Thyroid gland (tissue), 4 donors: ENCODE data around the gene ZKSCAN1. TPM values are rescaled to one million over a fixed set of nuclear protein-coding genes. Genes with fewer than 3 reads are reported as not detected.

Experiments
- DNase-seq, 2 donors: peaks; one replicate each; pipeline ENCODE4 v3.0.0-alpha.2; 2019
- H3K27ac ChIP-seq, 3 donors: fragments of 200-600 bp; sonication (generic); 1 replicate in 2 of 3; 2 replicates in 1 of 3; pipeline ENCODE4 v1.5.1; 2016 to 2019; ENCODE audit warnings: mild to moderate bottlenecking in 1 of 3, moderate library complexity in 1 of 3
- H3K27me3 ChIP-seq: fragments of 200-600 bp; sonication (generic); one replicate; pipeline ENCODE4 v1.5.1; 2019
- H3K36me3 ChIP-seq, 2 donors: fragments of 200-600 bp; sonication (generic); one replicate each; pipeline ENCODE4 v1.5.1; 2016 to 2019
- H3K4me1 ChIP-seq, 2 donors: fragments of 200-600 bp; sonication (generic); one replicate each; pipeline ENCODE4 v1.5.1; 2017 to 2019
- H3K4me3 ChIP-seq, 3 donors: fragments of 200-600 bp; sonication (generic); replicated peaks in 1 of 3; 1 replicate in 2 of 3; 2 replicates in 1 of 3; pipeline ENCODE4 v1.5.1; 2016; ENCODE audit warnings: mild to moderate bottlenecking in 1 of 3
- H3K9me3 ChIP-seq: fragments of 200-600 bp; sonication (generic); one replicate; pipeline ENCODE4 v1.5.1; 2017
- POLR2A ChIP-seq, 2 donors: fragments of 450-650 bp; IDR thresholded peaks; one replicate each; pipeline ENCODE4 v1.6.1; 2017; ENCODE audit warnings: antibody characterized with exemption in 2 of 2, mild to moderate bottlenecking in 2 of 2, moderate library complexity in 1 of 2
- WGBS, 2 donors: methylation state at CpG; one replicate each; pipeline ENCODE4 v1.1.5; 2017; 5-methylcytosine and 5-hydroxymethylcytosine counted together
- intact Hi-C: fragments of 100-400 bp; cut with DNase I; formaldehyde crosslinking; loops from one replicate; pipeline ENCODE4 v1.15.1; 2023
- total RNA-seq, 4 donors: library from RNA; depleted of rRNA; stranded (reverse); fragments of >200 nt; gene quantifications; one replicate each; pipeline ENCODE4 v1.2.3, GENCODE V29; 2016
- TF ChIP-seq, protein P1 (sequence below), 6 experiments: fragments of 200-600 bp in 3 of 6; fragments of 450-650 bp in 3 of 6; sonication (generic) in 3 of 6; IDR thresholded peaks; one replicate each; pipeline ENCODE4 v1.5.1; 2016 to 2019; ENCODE audit warnings: antibody characterized with exemption in 6 of 6, mild to moderate bottlenecking in 2 of 6, inconsistent platforms in 1 of 6, moderate library complexity in 1 of 6

Gene ZKSCAN1
- total RNA-seq, 4 donors from 2014 or later, result 34.0 to 41.4 (median 35.3) TPM

DNA sequence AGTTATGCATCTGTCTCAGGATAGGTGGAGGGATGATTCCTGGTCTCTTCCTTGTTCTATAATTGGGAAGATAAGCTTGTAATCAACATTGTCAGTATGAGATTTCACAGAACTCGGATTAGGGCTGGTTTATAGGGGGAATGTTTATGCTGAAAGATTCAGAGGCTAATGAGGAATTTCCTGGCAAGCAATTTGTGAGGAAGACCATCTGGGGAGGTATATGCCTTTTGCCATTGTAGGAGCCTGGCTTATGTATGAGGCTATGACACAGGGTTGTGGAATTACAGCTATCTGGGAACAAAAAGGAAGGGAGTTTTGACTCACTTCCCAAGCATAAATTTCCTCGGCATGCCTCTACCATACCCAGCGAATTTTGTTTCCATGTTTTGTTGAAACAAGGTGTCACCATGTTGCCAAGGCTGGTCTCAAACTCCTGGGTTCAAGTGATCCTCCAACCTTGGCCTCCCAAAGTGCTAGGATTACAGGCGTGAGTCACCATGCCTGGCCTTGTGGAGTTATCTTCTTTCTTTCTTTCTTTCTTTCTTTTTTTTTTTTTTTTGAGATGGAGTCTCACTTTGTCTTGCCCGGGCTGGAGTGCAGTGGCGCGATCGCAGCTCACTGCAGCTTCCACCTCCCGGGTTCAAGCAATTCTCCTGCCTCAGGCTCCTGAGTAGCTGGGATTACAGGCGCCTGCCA lies 71.8 kb downstream of the ZKSCAN1 start:
- Histone ChIP-seq H3K27ac (no peak overlapping the region), H3K4me3 (no peak overlapping the region), H3K36me3 (peaks cover 14% of the 10 kb centered on the region in 2 donors), H3K27me3 (no peaks in the 10 kb centered on the region), H3K9me3 (no peaks in the 10 kb centered on the region), H3K4me1 (peaks cover 9 to 24% of the 10 kb centered on the region in 2 donors)
- no peak for DNase-seq
- TF ChIP-seq, protein P1, sequence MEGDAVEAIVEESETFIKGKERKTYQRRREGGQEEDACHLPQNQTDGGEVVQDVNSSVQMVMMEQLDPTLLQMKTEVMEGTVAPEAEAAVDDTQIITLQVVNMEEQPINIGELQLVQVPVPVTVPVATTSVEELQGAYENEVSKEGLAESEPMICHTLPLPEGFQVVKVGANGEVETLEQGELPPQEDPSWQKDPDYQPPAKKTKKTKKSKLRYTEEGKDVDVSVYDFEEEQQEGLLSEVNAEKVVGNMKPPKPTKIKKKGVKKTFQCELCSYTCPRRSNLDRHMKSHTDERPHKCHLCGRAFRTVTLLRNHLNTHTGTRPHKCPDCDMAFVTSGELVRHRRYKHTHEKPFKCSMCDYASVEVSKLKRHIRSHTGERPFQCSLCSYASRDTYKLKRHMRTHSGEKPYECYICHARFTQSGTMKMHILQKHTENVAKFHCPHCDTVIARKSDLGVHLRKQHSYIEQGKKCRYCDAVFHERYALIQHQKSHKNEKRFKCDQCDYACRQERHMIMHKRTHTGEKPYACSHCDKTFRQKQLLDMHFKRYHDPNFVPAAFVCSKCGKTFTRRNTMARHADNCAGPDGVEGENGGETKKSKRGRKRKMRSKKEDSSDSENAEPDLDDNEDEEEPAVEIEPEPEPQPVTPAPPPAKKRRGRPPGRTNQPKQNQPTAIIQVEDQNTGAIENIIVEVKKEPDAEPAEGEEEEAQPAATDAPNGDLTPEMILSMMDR (IDR thresholded peaks at IDR 0.05), result no peak
- TF ChIP-seq POLR2A (IDR thresholded peaks at IDR 0.05), result no peak
- intact Hi-C loops, result no loop called here
- 71% methylated on average over 10 of the region's 10 CpGs for WGBS, 2 donors

DNA sequence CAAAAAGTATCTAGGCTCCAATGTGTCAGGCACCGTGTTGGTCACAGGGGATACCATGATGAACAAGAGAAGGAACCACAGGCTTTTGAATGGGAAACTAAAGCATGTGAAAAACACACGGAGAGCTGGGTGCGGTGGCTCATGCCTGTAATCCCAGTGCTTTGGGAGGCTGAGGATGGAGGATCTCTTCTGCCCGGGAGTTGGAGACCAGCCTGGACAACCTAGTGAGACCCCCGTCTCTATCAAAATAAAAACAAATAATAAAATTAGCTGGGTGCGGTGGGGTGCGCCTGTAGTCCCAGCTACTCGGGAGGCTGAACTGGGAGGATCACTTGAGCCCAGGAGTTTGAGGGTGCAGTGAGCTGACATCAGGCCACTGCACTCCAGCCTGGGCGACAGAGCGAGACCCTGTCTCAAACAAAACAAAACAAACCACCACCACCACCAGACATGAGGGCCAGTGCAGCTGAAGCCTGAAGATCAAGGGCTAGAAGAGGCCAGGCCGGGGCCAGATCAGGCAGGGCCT lies 72.8 kb downstream of the ZKSCAN1 start:
- no peaks in the 10 kb centered on the region for H3K27me3 ChIP-seq
- peaks cover 22 to 23% of the 10 kb centered on the region in 2 donors for H3K36me3 ChIP-seq
- peak overlapping the region; percentile 83 to 88 (median 84) for H3K27ac ChIP-seq
- H3K4me1 ChIP-seq, result peaks cover 0 to 17% of the 10 kb centered on the region in 2 donors
- peak overlapping the region; percentile 28 to 79 (median 72) for H3K4me3 ChIP-seq
- TF ChIP-seq, protein P1 (IDR thresholded peaks at IDR 0.05), result no peak
- TF ChIP-seq POLR2A (IDR thresholded peaks at IDR 0.05), result no peak
- DNase-seq, result peak; percentile 33 to 49
- no peaks in the 10 kb centered on the region for H3K9me3 ChIP-seq
- WGBS, 2 donors, result 69 to 71% methylated on average over 11 of the region's 11 CpGs
- intact Hi-C loops, result no loop called here

DNA sequence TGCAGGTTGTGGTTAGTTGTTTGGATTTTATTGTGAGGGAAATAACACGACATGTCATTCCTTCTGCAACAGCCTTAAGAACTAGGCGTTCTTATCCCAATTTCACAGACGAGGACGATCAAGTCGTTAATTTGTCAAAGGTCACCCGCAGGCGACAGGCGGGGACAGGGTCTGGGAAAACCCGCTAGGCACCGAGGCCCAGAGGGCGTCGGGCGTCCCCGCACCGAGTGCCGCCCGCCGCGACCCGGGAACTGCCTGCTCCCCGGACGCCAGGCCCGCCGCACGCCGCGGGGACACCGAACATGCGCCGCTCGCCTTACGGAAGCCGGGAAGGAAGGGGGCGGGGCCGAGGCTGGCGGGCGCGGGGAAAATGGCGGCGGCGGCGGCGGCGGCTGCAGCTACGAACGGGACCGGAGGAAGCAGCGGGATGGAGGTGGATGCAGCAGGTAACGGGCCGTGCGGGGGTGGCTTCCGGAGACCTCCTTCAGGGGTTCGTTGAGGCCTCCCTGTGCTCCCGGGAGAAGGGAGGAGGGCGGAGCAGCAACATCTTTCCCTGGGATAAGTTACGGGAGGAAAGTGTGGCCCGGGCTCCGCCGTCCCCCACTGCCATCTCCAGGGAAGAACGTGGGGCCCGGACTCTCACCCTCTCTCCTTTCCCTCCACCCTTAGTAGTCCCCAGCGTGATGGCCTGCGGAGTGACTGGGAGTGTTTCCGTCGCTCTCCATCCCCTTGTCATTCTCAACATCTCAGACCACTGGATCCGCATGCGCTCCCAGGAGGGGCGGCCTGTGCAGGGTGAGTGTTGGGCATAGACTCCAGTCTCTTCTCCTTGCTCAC lies 73.4 kb downstream of the ZKSCAN1 start, which contains the start of gene COPS6:
TSS of gene COPS6 (plus strand) at position 349 of the 837 bp plus-strand sequence. CDS start at position 371, 22 bp downstream.
- intact Hi-C loops, result no loop called here
- Histone ChIP-seq H3K27me3 (no peaks in the 10 kb centered on the region), H3K4me3 (peak within 1 kb of the TSS; percentile 28 to 79 (median 72)), H3K36me3 (peaks cover 28 to 30% of the 10 kb centered on the region in 2 donors), H3K9me3 (no peaks in the 10 kb centered on the region), H3K4me1 (peaks cover 0 to 17% of the 10 kb centered on the region in 2 donors), H3K27ac (peak within 1 kb of the TSS; percentile 83 to 88 (median 84))
- TF ChIP-seq, protein P1 (IDR thresholded peaks at IDR 0.05), result peak in 1 of 6 experiments; percentile 11
- peak; percentile 57 to 84 for TF ChIP-seq POLR2A (IDR thresholded peaks at IDR 0.05)
- DNase-seq, result peak; percentile 79 to 85
- 0 to 1% methylated on average over 38 to 46 of the region's 68 CpGs for WGBS, 2 donors

DNA sequence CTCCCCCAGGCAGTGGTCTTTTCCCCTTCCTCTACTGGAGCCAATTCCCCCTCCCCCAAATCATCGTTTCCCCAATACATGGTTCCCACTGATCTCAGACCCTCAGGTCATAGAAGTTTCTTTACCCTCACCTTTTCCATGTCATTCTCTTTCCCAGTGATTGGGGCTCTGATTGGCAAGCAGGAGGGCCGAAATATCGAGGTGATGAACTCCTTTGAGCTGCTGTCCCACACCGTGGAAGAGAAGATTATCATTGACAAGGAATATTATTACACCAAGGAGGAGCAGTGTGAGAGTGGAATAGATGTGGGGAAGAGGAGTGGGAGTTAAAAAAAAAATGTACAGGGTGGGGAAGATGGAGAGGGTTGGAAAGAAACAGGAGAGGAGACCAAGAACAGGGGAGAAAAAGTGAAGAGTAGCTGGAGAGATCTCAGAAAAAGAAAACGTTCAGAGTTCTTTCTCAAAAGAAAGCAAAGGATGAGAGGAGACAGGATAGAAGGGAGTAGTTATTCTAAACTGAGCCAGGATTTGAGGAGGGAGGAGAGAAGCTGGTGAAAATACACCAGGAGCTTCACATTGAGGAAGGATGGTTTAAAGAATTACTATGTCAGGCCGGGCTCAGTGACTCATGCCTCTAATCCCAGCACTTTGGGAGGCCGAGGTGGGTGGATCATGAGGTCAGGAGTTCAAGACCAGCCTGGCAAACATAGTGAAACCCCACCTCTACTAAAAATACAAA lies 74.2 kb downstream of the ZKSCAN1 start:
- Histone ChIP-seq H3K4me3 (peak overlapping the region in 2 of 3 donors; percentile 28 to 72), H3K4me1 (peaks cover 0 to 17% of the 10 kb centered on the region in 2 donors), H3K9me3 (no peaks in the 10 kb centered on the region), H3K36me3 (peaks cover 34 to 38% of the 10 kb centered on the region in 2 donors), H3K27ac (peak overlapping the region in 2 of 3 donors; percentile 83 to 88), H3K27me3 (no peaks in the 10 kb centered on the region)
- TF ChIP-seq, protein P1 (IDR thresholded peaks at IDR 0.05), result no peak
- no peak for TF ChIP-seq POLR2A (IDR thresholded peaks at IDR 0.05)
- no peak for DNase-seq
- WGBS, 2 donors, result 43 to 44% methylated on average over 7 of the region's 7 CpGs
- intact Hi-C loops, result loop anchor here (5.0 kb wide), 1 partner anchor 38 kb away; the partner anchor contains the start of gene MBLAC1
